ENCODE results near the gene RPS18. TPM values are rescaled to one million over a fixed set of nuclear protein-coding genes. Genes with fewer than 3 reads are reported as not detected.

RPS18 gene
- total and polyA plus RNA-seq, 9 of the 15 experiments (the other 6 are each of a cell fraction or from before 2014, with no cell fraction given) = 5,023 to 17,516 (median 8,131) TPM

- 0 out of 2 replicates have a peak, but pooled peaks have one; percentile 38 for TF ChIP-seq ZNF740 (CRISPR knock-in tag; IDR thresholded peaks at IDR 0.05)
- TF ChIP-seq ZNF740 (tag; IDR thresholded peaks at IDR 0.05) = no peak
- no peak for TF ChIP-seq SMAD2 (IDR thresholded peaks at IDR 0.05; ENCODE audit: low read depth, low read length)
- no peak for TF ChIP-seq WHSC1 (IDR thresholded peaks at IDR 0.05; ENCODE audit: low read length)
- no peak for TF ChIP-seq CEBPZ (IDR thresholded peaks at IDR 0.05; ENCODE audit: borderline replicate concordance, low read depth, low read length)
- TF ChIP-seq ZKSCAN8 (CRISPR knock-in tag; IDR thresholded peaks at IDR 0.05) = no peak
- peak; percentile 89 for TF ChIP-seq BCOR (IDR thresholded peaks at IDR 0.05)
- TF ChIP-seq SMARCA5 (IDR thresholded peaks at IDR 0.05) = no peak
- TF ChIP-seq CBFA2T3 (IDR thresholded peaks at IDR 0.05) = no peak
- no peak for TF ChIP-seq ESRRB (CRISPR knock-in tag; IDR thresholded peaks at IDR 0.05; ENCODE audit: borderline replicate concordance)
- no peak for TF ChIP-seq DIDO1 (tag; IDR thresholded peaks at IDR 0.05; ENCODE audit: low read depth)
- no peak for TF ChIP-seq MCM2 (IDR thresholded peaks at IDR 0.05; ENCODE audit: low read depth)
- no peak for TF ChIP-seq ZNF41 (CRISPR knock-in tag; conservative IDR thresholded peaks at IDR 0.05)
- no peak for TF ChIP-seq MAFF (IDR thresholded peaks at IDR 0.05; ENCODE audit: low read length)
- no peak for TF ChIP-seq ETV1 (tag; conservative IDR thresholded peaks at IDR 0.05; ENCODE audit: low read depth)
- no peak for TF ChIP-seq HMGXB4 (CRISPR knock-in tag; IDR thresholded peaks at IDR 0.05)
- no peak for TF ChIP-seq ZBED1 (IDR thresholded peaks at IDR 0.05)
- no peak for TF ChIP-seq HOMEZ (CRISPR knock-in tag; IDR thresholded peaks at IDR 0.05)
- TF ChIP-seq ZNF699 (CRISPR knock-in tag; IDR thresholded peaks at IDR 0.05; ENCODE audit: insufficient replicate concordance) = no peak
- TF ChIP-seq RBFOX2 (IDR thresholded peaks at IDR 0.05; ENCODE audit: low read depth, low read length) = peak; percentile 60
- no peak for TF ChIP-seq ZNF639 (CRISPR knock-in tag; conservative IDR thresholded peaks at IDR 0.05 in 1 of 2, IDR thresholded peaks at IDR 0.05 in 1 of 2)
Measured at GRCh38 chr6:33296797-33297405, 25.0 kb downstream of the RPS18 start (continued).

Measured in K562 (cell line).